K562 (cell line): ENCODE data around the gene MBIP. TPM values are rescaled to one million over a fixed set of nuclear protein-coding genes. Genes with fewer than 3 reads are reported as not detected.

Experiments used
- BMI1 ChIP-seq: fragments of 150-350 bp; IDR thresholded peaks from 2 replicates; pipeline ENCODE4 v1.6.1; 2014; ENCODE audit warnings: low read length
- CREB5 ChIP-seq: fragments of 250-450 bp; sonication (Bioruptor Pico); IDR thresholded peaks from 2 replicates; pipeline ENCODE4 v1.5.0; 2020; ENCODE audit warnings: mild to moderate bottlenecking
- DLX4 ChIP-seq: fragments of 250-450 bp; sonication (Bioruptor Pico); IDR thresholded peaks from 2 replicates; pipeline ENCODE4 v1.6.1; 2021; ENCODE audit warnings: mild to moderate bottlenecking
- ELF4 ChIP-seq: fragments of 450-650 bp; formaldehyde crosslinking; IDR thresholded peaks from 2 replicates; pipeline ENCODE4 v1.4.0; 2022; ENCODE audit warnings: missing genetic modification characterization
- MCM3 ChIP-seq: fragments of 450-650 bp; IDR thresholded peaks from 2 replicates; pipeline ENCODE4 v1.6.1; 2016
- NBN ChIP-seq: fragments of 450-650 bp; IDR thresholded peaks from 2 replicates; pipeline ENCODE4 v1.6.1; 2016; ENCODE audit warnings: low read depth, mild to moderate bottlenecking
- RREB1 ChIP-seq: fragments of 250-450 bp; sonication (Bioruptor Pico); IDR thresholded peaks from 2 replicates; pipeline ENCODE4 v1.4.0; 2020
- polyA plus RNA-seq, 8 experiments: library from polyadenylated mRNA; depleted of rRNA in 4 of 8; stranded (reverse) in 5 of 8; unstranded in 3 of 8; fragments of >200 nt; fragmentation: Nextera tagmentation in 2 of 8; fragmentation: Illumina TruSeq in 1 of 8; extraction: Ambion mirVana in 2 of 8; extraction: Trizol in 1 of 8; gene quantifications; 2 replicates each; pipeline versions ENCODE4 v1.2.1 to v1.2.3, GENCODE V29; 2011 to 2014; ENCODE audit warnings: inconsistent platforms in 1 of 8, missing spikeins in 1 of 8
- total RNA-seq, 7 experiments: library from RNA; depleted of rRNA in 6 of 7; stranded (reverse); fragments of >200 nt in 6 of 7; fragmentation: Illumina TruSeq in 2 of 7; extraction: Trizol in 2 of 7; gene quantifications; 2 replicates each; pipeline versions ENCODE4 v1.2.1 to v1.2.3, GENCODE V29; 2011 to 2021; ENCODE audit warnings: low replicate concordance in 1 of 7

MBIP gene
- total and polyA plus RNA-seq, 9 of the 15 experiments (the other 6 are each of a cell fraction or from before 2014, with no cell fraction given), result 8.4 to 31.1 (median 19.4) TPM

GRCh38 chr14:36258241-36258640, 62.2 kb downstream of the MBIP start (continued):
- no peak for TF ChIP-seq RREB1 (CRISPR knock-in tag)
- no peak for TF ChIP-seq DLX4 (CRISPR knock-in tag)
- no peak for TF ChIP-seq ELF4 (CRISPR knock-in tag)
- no peak for TF ChIP-seq NBN
- no peak for TF ChIP-seq CREB5 (CRISPR knock-in tag)
- TF ChIP-seq MCM3, result no peak
- no peak for TF ChIP-seq BMI1
